WTC11 (cell line): ENCODE results near the gene DYDC1. TPM values are rescaled to one million over a fixed set of nuclear protein-coding genes. Genes with fewer than 3 reads are reported as not detected.

ENCODE experiments used
- ATAC-seq: fragments of 200-7000 bp; cut with Tn5 transposase; 2 replicates; pipeline ENCODE4 v1.10.0; 2021; ENCODE audit warnings: mild to moderate bottlenecking, moderate library complexity
- CTCF ChIA-PET: fragments of 300-600 bp; sonication (Branson Sonifier 250); formaldehyde crosslinking; loops from one replicate; lab custom pipeline; 2021; ENCODE audit warnings: antibody characterized with exemption; lab: Charles Lee
- POLR2A ChIA-PET: fragments of 350-600 bp; sonication (Branson Sonifier 250); formaldehyde crosslinking; loops from one replicate; lab custom pipeline; 2021; ENCODE audit warnings: antibody characterized with exemption; lab: Charles Lee
- DNase-seq: peaks from one replicate; pipeline ENCODE4 v3.0.0; 2021; ENCODE audit warnings: low spot score
- H3K27ac Mint-ChIP-seq: 2 replicates; pipeline ENCODE4 v1.8.0; 2021; ENCODE audit warnings: mixed read lengths
- H3K27me3 Mint-ChIP-seq: 2 replicates; pipeline ENCODE4 v1.8.0; 2021; ENCODE audit warnings: low read depth, mild to moderate bottlenecking, moderate library complexity, mixed read lengths
- H3K36me3 Mint-ChIP-seq: 2 replicates; pipeline ENCODE4 v1.8.0; 2021; ENCODE audit warnings: mixed read lengths
- H3K4me1 Mint-ChIP-seq: 2 replicates; pipeline ENCODE4 v1.8.0; 2022; ENCODE audit warnings: mixed read lengths
- H3K4me3 Mint-ChIP-seq: 2 replicates; pipeline ENCODE4 v1.8.0; 2021; ENCODE audit warnings: mild to moderate bottlenecking, moderate library complexity, mixed read lengths
- H3K9me3 Mint-ChIP-seq: 2 replicates; pipeline ENCODE4 v1.8.0; 2021; ENCODE audit warnings: mixed read lengths
- ESRRA ChIP-seq: sonication (generic); formaldehyde crosslinking; IDR thresholded peaks from 2 replicates; pipeline ENCODE4 v1.8.1; 2022; ENCODE audit warnings: mild to moderate bottlenecking, missing genetic modification reagents, borderline replicate concordance
- FOXK1 ChIP-seq: sonication (generic); formaldehyde crosslinking; IDR thresholded peaks from 2 replicates; pipeline ENCODE4 v1.8.0; 2022; ENCODE audit warnings: mild to moderate bottlenecking, moderate library complexity, missing genetic modification reagents
- GABPB1 ChIP-seq: sonication (generic); formaldehyde crosslinking; IDR thresholded peaks from 2 replicates; pipeline ENCODE4 v1.8.1; 2023; ENCODE audit warnings: mild to moderate bottlenecking, missing genetic modification reagents
- NFYB ChIP-seq: sonication (generic); formaldehyde crosslinking; conservative IDR thresholded peaks from 2 replicates; pipeline ENCODE4 v1.8.0; 2022; ENCODE audit warnings: low read depth, missing genetic modification reagents
- NR1H2 ChIP-seq: sonication (generic); formaldehyde crosslinking; IDR thresholded peaks from 2 replicates; pipeline ENCODE4 v1.9.0; 2021; ENCODE audit warnings: mild to moderate bottlenecking, moderate library complexity, missing genetic modification reagents
- NR2C2 ChIP-seq: sonication (generic); formaldehyde crosslinking; IDR thresholded peaks from 2 replicates; pipeline ENCODE4 v1.8.0; 2022; ENCODE audit warnings: mild to moderate bottlenecking, missing genetic modification reagents
- OVOL2 ChIP-seq: fragments of 250-450 bp; sonication (Bioruptor Pico); IDR thresholded peaks from 2 replicates; pipeline ENCODE4 v1.9.0; 2021; ENCODE audit warnings: mild to moderate bottlenecking, borderline replicate concordance
- RELA ChIP-seq: sonication (generic); formaldehyde crosslinking; IDR thresholded peaks from 2 replicates; pipeline ENCODE4 v1.8.1; 2022; ENCODE audit warnings: missing genetic modification reagents, mild to moderate bottlenecking, borderline replicate concordance
- SOX15 ChIP-seq: fragments of 250-450 bp; sonication (Bioruptor Pico); IDR thresholded peaks from 2 replicates; pipeline ENCODE4 v1.9.0; 2021; ENCODE audit warnings: mild to moderate bottlenecking
- TEAD4 ChIP-seq: sonication (generic); formaldehyde crosslinking; IDR thresholded peaks from 2 replicates; pipeline ENCODE4 v1.8.0; 2022; ENCODE audit warnings: mild to moderate bottlenecking, missing genetic modification reagents
- ZBTB21 ChIP-seq: sonication (generic); formaldehyde crosslinking; IDR thresholded peaks from 2 replicates; pipeline ENCODE4 v1.8.1; 2023; ENCODE audit warnings: mild to moderate bottlenecking, missing genetic modification reagents, borderline replicate concordance
- ZNF263 ChIP-seq: sonication (generic); formaldehyde crosslinking; IDR thresholded peaks from 2 replicates; pipeline ENCODE4 v1.8.1; 2022; ENCODE audit warnings: low read depth, mild to moderate bottlenecking, moderate library complexity, missing genetic modification reagents
- ZNF396 ChIP-seq: fragments of 250-450 bp; sonication (Bioruptor Pico); IDR thresholded peaks from 2 replicates; pipeline ENCODE4 v1.8.0; 2021; ENCODE audit warnings: mild to moderate bottlenecking, moderate library complexity, borderline replicate concordance
- ZNF416 ChIP-seq: fragments of 250-450 bp; sonication (Bioruptor Pico); IDR thresholded peaks from 2 replicates; pipeline ENCODE4 v1.9.0; 2021; ENCODE audit warnings: mild to moderate bottlenecking, inconsistent platforms
- ZNF671 ChIP-seq: fragments of 250-450 bp; sonication (Bioruptor Pico); IDR thresholded peaks from 2 replicates; pipeline ENCODE4 v1.8.0; 2021; ENCODE audit warnings: mild to moderate bottlenecking
- total RNA-seq: library from RNA; stranded (reverse); gene quantifications from 3 replicates; pipeline ENCODE4 v1.2.3, GENCODE V29; 2021
- TF ChIP-seq, protein P1 (sequence below): sonication (generic); formaldehyde crosslinking; IDR thresholded peaks from 2 replicates; pipeline ENCODE4 v1.8.1; 2023; ENCODE audit warnings: mild to moderate bottlenecking, missing genetic modification reagents, borderline replicate concordance
- TF ChIP-seq, protein P2 (sequence below): fragments of 200-600 bp; IDR thresholded peaks from 2 replicates; pipeline ENCODE4 v1.8.0; 2022; ENCODE audit warnings: antibody characterized with exemption
- TF ChIP-seq, protein P3 (sequence below): sonication (generic); formaldehyde crosslinking; conservative IDR thresholded peaks from 2 replicates; pipeline ENCODE4 v1.8.1; 2023; ENCODE audit warnings: mild to moderate bottlenecking, low read depth, missing genetic modification reagents, moderate library complexity
- TF ChIP-seq, protein P4 (sequence below): fragments of 250-450 bp; sonication (Bioruptor Pico); IDR thresholded peaks from 2 replicates; pipeline ENCODE4 v1.9.0; 2021; ENCODE audit warnings: mild to moderate bottlenecking
- TF ChIP-seq, protein P5 (sequence below): sonication (generic); formaldehyde crosslinking; IDR thresholded peaks from 2 replicates; pipeline ENCODE4 v1.8.1; 2022; ENCODE audit warnings: missing genetic modification reagents, borderline replicate concordance

Gene DYDC1
- total RNA-seq, 1 experiment from 2014 or later, result 0.52 TPM

DNA sequence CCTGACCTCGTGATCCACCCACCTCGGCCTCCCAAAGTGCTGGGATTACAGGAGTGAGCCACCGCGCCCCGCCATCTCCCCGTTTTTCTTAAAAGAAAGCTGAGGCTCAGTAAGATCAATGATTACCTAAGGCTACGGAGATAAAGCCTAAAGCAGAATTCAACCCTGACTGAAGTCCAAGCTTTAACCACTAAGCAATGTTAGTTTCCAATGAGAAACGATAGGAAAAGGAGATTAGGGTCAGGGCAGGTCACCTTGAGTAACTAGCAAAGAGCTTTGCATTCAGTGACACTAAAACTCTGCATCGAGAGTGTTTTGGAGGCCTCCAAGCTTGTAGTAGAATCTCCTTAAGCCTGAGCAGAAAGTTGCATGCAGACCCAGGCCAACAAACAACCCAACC, 34.2 kb upstream of the DYDC1 start:
- H3K4me3 Mint-ChIP-seq, result no peak overlapping the region
- CTCF ChIA-PET, result interaction anchor here (0.6 to 1.6 kb wide), 2 partner anchors 13 to 74 kb away, joined by 3 to 6 read pairs; no protein-coding TSS in a partner anchor

More for the DNA sequence above, 34.2 kb upstream of the DYDC1 start:
- Mint-ChIP-seq H3K36me3 (no peaks in the 10 kb centered on the region), H3K9me3 (no peaks in the 10 kb centered on the region), H3K4me1 (no peaks in the 10 kb centered on the region)
- no peak for DNase-seq
- ATAC-seq, result no peak
- POLR2A ChIA-PET, result no interaction called here
- TF ChIP-seq, protein P1, sequence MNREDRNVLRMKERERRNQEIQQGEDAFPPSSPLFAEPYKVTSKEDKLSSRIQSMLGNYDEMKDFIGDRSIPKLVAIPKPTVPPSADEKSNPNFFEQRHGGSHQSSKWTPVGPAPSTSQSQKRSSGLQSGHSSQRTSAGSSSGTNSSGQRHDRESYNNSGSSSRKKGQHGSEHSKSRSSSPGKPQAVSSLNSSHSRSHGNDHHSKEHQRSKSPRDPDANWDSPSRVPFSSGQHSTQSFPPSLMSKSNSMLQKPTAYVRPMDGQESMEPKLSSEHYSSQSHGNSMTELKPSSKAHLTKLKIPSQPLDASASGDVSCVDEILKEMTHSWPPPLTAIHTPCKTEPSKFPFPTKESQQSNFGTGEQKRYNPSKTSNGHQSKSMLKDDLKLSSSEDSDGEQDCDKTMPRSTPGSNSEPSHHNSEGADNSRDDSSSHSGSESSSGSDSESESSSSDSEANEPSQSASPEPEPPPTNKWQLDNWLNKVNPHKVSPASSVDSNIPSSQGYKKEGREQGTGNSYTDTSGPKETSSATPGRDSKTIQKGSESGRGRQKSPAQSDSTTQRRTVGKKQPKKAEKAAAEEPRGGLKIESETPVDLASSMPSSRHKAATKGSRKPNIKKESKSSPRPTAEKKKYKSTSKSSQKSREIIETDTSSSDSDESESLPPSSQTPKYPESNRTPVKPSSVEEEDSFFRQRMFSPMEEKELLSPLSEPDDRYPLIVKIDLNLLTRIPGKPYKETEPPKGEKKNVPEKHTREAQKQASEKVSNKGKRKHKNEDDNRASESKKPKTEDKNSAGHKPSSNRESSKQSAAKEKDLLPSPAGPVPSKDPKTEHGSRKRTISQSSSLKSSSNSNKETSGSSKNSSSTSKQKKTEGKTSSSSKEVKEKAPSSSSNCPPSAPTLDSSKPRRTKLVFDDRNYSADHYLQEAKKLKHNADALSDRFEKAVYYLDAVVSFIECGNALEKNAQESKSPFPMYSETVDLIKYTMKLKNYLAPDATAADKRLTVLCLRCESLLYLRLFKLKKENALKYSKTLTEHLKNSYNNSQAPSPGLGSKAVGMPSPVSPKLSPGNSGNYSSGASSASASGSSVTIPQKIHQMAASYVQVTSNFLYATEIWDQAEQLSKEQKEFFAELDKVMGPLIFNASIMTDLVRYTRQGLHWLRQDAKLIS, result no peak
- TF ChIP-seq RELA (CRISPR knock-in tag) (no peak), GABPB1 (no peak), ZBTB21 (CRISPR knock-in tag) (no peak), SOX15 (no peak), ZNF416 (CRISPR knock-in tag) (no peak), ESRRA (CRISPR knock-in tag) (no peak), NR2C2 (CRISPR knock-in tag) (no peak), ZNF263 (CRISPR knock-in tag) (no peak), TEAD4 (CRISPR knock-in tag) (no peak), ZNF396 (CRISPR knock-in tag) (no peak), OVOL2 (no peak), NFYB (CRISPR knock-in tag) (no peak), FOXK1 (CRISPR knock-in tag) (no peak), ZNF671 (CRISPR knock-in tag) (no peak), NR1H2 (CRISPR knock-in tag) (no peak)
- TF ChIP-seq, protein P2, sequence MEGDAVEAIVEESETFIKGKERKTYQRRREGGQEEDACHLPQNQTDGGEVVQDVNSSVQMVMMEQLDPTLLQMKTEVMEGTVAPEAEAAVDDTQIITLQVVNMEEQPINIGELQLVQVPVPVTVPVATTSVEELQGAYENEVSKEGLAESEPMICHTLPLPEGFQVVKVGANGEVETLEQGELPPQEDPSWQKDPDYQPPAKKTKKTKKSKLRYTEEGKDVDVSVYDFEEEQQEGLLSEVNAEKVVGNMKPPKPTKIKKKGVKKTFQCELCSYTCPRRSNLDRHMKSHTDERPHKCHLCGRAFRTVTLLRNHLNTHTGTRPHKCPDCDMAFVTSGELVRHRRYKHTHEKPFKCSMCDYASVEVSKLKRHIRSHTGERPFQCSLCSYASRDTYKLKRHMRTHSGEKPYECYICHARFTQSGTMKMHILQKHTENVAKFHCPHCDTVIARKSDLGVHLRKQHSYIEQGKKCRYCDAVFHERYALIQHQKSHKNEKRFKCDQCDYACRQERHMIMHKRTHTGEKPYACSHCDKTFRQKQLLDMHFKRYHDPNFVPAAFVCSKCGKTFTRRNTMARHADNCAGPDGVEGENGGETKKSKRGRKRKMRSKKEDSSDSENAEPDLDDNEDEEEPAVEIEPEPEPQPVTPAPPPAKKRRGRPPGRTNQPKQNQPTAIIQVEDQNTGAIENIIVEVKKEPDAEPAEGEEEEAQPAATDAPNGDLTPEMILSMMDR, result no peak
- TF ChIP-seq, protein P3, sequence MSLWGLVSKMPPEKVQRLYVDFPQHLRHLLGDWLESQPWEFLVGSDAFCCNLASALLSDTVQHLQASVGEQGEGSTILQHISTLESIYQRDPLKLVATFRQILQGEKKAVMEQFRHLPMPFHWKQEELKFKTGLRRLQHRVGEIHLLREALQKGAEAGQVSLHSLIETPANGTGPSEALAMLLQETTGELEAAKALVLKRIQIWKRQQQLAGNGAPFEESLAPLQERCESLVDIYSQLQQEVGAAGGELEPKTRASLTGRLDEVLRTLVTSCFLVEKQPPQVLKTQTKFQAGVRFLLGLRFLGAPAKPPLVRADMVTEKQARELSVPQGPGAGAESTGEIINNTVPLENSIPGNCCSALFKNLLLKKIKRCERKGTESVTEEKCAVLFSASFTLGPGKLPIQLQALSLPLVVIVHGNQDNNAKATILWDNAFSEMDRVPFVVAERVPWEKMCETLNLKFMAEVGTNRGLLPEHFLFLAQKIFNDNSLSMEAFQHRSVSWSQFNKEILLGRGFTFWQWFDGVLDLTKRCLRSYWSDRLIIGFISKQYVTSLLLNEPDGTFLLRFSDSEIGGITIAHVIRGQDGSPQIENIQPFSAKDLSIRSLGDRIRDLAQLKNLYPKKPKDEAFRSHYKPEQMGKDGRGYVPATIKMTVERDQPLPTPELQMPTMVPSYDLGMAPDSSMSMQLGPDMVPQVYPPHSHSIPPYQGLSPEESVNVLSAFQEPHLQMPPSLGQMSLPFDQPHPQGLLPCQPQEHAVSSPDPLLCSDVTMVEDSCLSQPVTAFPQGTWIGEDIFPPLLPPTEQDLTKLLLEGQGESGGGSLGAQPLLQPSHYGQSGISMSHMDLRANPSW (CRISPR knock-in tag), result no peak
- TF ChIP-seq, protein P4, sequence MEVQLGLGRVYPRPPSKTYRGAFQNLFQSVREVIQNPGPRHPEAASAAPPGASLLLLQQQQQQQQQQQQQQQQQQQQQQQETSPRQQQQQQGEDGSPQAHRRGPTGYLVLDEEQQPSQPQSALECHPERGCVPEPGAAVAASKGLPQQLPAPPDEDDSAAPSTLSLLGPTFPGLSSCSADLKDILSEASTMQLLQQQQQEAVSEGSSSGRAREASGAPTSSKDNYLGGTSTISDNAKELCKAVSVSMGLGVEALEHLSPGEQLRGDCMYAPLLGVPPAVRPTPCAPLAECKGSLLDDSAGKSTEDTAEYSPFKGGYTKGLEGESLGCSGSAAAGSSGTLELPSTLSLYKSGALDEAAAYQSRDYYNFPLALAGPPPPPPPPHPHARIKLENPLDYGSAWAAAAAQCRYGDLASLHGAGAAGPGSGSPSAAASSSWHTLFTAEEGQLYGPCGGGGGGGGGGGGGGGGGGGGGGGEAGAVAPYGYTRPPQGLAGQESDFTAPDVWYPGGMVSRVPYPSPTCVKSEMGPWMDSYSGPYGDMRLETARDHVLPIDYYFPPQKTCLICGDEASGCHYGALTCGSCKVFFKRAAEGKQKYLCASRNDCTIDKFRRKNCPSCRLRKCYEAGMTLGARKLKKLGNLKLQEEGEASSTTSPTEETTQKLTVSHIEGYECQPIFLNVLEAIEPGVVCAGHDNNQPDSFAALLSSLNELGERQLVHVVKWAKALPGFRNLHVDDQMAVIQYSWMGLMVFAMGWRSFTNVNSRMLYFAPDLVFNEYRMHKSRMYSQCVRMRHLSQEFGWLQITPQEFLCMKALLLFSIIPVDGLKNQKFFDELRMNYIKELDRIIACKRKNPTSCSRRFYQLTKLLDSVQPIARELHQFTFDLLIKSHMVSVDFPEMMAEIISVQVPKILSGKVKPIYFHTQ (CRISPR knock-in tag), result no peak
- TF ChIP-seq, protein P5, sequence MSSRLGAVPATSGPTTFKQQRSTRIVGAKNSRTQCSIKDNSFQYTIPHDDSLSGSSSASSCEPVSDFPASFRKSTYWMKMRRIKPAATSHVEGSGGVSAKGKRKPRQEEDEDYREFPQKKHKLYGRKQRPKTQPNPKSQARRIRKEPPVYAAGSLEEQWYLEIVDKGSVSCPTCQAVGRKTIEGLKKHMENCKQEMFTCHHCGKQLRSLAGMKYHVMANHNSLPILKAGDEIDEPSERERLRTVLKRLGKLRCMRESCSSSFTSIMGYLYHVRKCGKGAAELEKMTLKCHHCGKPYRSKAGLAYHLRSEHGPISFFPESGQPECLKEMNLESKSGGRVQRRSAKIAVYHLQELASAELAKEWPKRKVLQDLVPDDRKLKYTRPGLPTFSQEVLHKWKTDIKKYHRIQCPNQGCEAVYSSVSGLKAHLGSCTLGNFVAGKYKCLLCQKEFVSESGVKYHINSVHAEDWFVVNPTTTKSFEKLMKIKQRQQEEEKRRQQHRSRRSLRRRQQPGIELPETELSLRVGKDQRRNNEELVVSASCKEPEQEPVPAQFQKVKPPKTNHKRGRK (CRISPR knock-in tag), result no peak
- TF ChIP-seq, all 79 proteins: peak for 0
- Mint-ChIP-seq H3K27me3 (peaks cover 4% of the 10 kb centered on the region; the same call in 1 of the 2 replicates), H3K27ac (no peak overlapping the region)
